CD14-positive monocyte (primary cell): ENCODE measurements around the gene KIF13A. TPM values are rescaled to one million over a fixed set of nuclear protein-coding genes. Genes with fewer than 3 reads are reported as not detected.

Source experiments
- DNase-seq, 3 donors: peaks; one replicate each; pipeline ENCODE4 v3.0.0-alpha.2; 2011 to 2022
- H2AFZ ChIP-seq: 2 replicates; pipeline ENCODE4 v1.6.0; 2012; ENCODE audit warnings: mild to moderate bottlenecking, low read depth, low read length, inconsistent platforms; ENCODE audit not compliant: insufficient read depth, poor library complexity, severe bottlenecking
- H3K27ac ChIP-seq, 2 donors: 1 replicate in 1 of 2; 2 replicates in 1 of 2; pipeline ENCODE4 v1.5.1; 2012 to 2013; ENCODE audit warnings: low read length in 2 of 2, control low read depth in 1 of 2, inconsistent platforms in 1 of 2, low read depth in 1 of 2, mild to moderate bottlenecking in 1 of 2
- H3K27me3 ChIP-seq, 2 donors: one replicate each; pipeline versions ENCODE4 v1.6.0 to v1.6.1; 2011 to 2013; ENCODE audit warnings: low read length in 2 of 2; ENCODE audit not compliant: control insufficient read depth in 2 of 2, insufficient read depth in 2 of 2
- H3K36me3 ChIP-seq, 2 donors: replicated peaks in 1 of 2; 1 replicate in 1 of 2; 2 replicates in 1 of 2; pipeline versions ENCODE4 v1.5.1 to v1.6.1; 2012 to 2013; ENCODE audit warnings: low read length in 2 of 2, control low read depth in 1 of 2, inconsistent platforms in 1 of 2, mild to moderate bottlenecking in 1 of 2; ENCODE audit not compliant: insufficient read depth in 2 of 2, control insufficient read depth in 1 of 2
- H3K4me1 ChIP-seq, 2 donors: 1 replicate in 1 of 2; 2 replicates in 1 of 2; pipeline versions ENCODE4 v1.5.1 to v1.6.1; 2012 to 2013; ENCODE audit warnings: low read length in 2 of 2, control low read depth in 1 of 2, inconsistent platforms in 1 of 2, mild to moderate bottlenecking in 1 of 2, moderate library complexity in 1 of 2; ENCODE audit not compliant: insufficient read depth in 2 of 2, control insufficient read depth in 1 of 2
- H3K4me2 ChIP-seq: replicated peaks from 2 replicates; pipeline ENCODE3; 2012; ENCODE audit warnings: low read length, moderate library complexity, mild to moderate bottlenecking; ENCODE audit not compliant: poor library complexity, severe bottlenecking; ENCODE audit errors: extremely low read depth
- H3K4me3 ChIP-seq, 3 experiments: fragments of 200-600 bp in 1 of 3; sonication (generic) in 1 of 3; replicated peaks in 1 of 3; 1 replicate in 2 of 3; 2 replicates in 1 of 3; pipeline ENCODE4 v1.5.1; 2011 to 2013; ENCODE audit warnings: low read length in 3 of 3, mild to moderate bottlenecking in 3 of 3, control low read depth in 2 of 3, low read depth in 2 of 3, inconsistent platforms in 1 of 3, moderate library complexity in 1 of 3
- H3K79me2 ChIP-seq: 2 replicates; pipeline ENCODE4 v1.6.0; 2012; ENCODE audit warnings: mild to moderate bottlenecking, control low read depth, inconsistent platforms, low read length, moderate library complexity; ENCODE audit not compliant: insufficient read depth
- H3K9ac ChIP-seq: 2 replicates; pipeline ENCODE4 v1.6.0; 2017; ENCODE audit warnings: low read length, mild to moderate bottlenecking; ENCODE audit not compliant: insufficient read depth, poor library complexity, severe bottlenecking
- H3K9me3 ChIP-seq, 2 donors: replicated peaks in 1 of 2; 1 replicate in 1 of 2; 2 replicates in 1 of 2; pipeline versions ENCODE4 v1.5.1 to v1.6.1; 2012 to 2013; ENCODE audit warnings: low read length in 2 of 2, control low read depth in 1 of 2; ENCODE audit not compliant: control insufficient read depth in 1 of 2, insufficient read depth in 1 of 2
- H4K20me1 ChIP-seq: 2 replicates; pipeline ENCODE4 v1.6.0; 2012; ENCODE audit warnings: mild to moderate bottlenecking, low read length, control low read depth, moderate library complexity; ENCODE audit not compliant: insufficient read depth
- H3K27ac Mint-ChIP-seq, 7 donors: one replicate each; pipeline ENCODE4 v1.8.0; 2020; ENCODE audit warnings: mild to moderate bottlenecking in 7 of 7, mixed read lengths in 7 of 7, moderate library complexity in 6 of 7, inconsistent platforms in 2 of 7
- H3K27me3 Mint-ChIP-seq, 3 donors: one replicate each; pipeline ENCODE4 v1.8.0; 2021 to 2022; ENCODE audit warnings: low read depth in 3 of 3, mild to moderate bottlenecking in 3 of 3, mixed read lengths in 3 of 3, moderate library complexity in 3 of 3, inconsistent platforms in 1 of 3
- H3K36me3 Mint-ChIP-seq, 2 donors: one replicate each; pipeline ENCODE4 v1.8.0; 2020; ENCODE audit warnings: mixed read lengths in 2 of 2, inconsistent platforms in 1 of 2, mild to moderate bottlenecking in 1 of 2
- H3K4me1 Mint-ChIP-seq: one replicate; pipeline ENCODE4 v1.8.0; 2020; ENCODE audit warnings: mild to moderate bottlenecking, mixed read lengths
- H3K4me3 Mint-ChIP-seq, 2 donors: one replicate each; pipeline ENCODE4 v1.8.0; 2020; ENCODE audit warnings: mild to moderate bottlenecking in 2 of 2, mixed read lengths in 2 of 2, moderate library complexity in 1 of 2
- H3K9me3 Mint-ChIP-seq, 7 donors: one replicate each; pipeline ENCODE4 v1.8.0; 2020 to 2022; ENCODE audit warnings: mixed read lengths in 7 of 7, mild to moderate bottlenecking in 6 of 7, moderate library complexity in 6 of 7, inconsistent platforms in 2 of 7
- CTCF ChIP-seq: fragments of 200-600 bp; IDR thresholded peaks from one replicate; pipeline ENCODE4 v1.8.0; 2022; ENCODE audit warnings: antibody characterized with exemption, mild to moderate bottlenecking
- WGBS: methylation state at CpG from one replicate; pipeline ENCODE4 v1.1.5; 2013; ENCODE audit warnings: missing lambda C conversion rate; ENCODE audit not compliant: insufficient coverage; 5-methylcytosine and 5-hydroxymethylcytosine counted together
- intact Hi-C, 2 donors: fragments of 100-400 bp; cut with micrococcal nuclease; formaldehyde crosslinking; loops; one replicate each; pipeline versions ENCODE4 v1.15.0 to v1.15.1; 2023
- polyA plus RNA-seq, 3 donors: library from polyadenylated mRNA; depleted of rRNA in 1 of 3; unstranded in 2 of 3; stranded (reverse) in 1 of 3; fragments of 300-500 nt in 2 of 3; fragments of >200 nt in 1 of 3; fragmentation: Illumina TruSeq in 2 of 3; gene quantifications; 1 replicate in 2 of 3; 2 replicates in 1 of 3; pipeline ENCODE4 v1.2.3, GENCODE V29; 2012 to 2021

Gene KIF13A
- polyA plus RNA-seq, 3 donors, result 2.9 to 28.4 (median 6.0) TPM

GRCh38 chr6:17884498-17885478, 102.6 kb downstream of the KIF13A start:
- Histone ChIP-seq H3K36me3 (peaks cover 0 to 3% of the 10 kb centered on the region in 2 donors), H3K4me2 (peak overlapping the region; percentile 75), H2AFZ (no peak overlapping the region), H3K9ac (peak overlapping the region; percentile 53), H3K4me3 (peak overlapping the region in 2 of 3 experiments; percentile 19 to 62), H4K20me1 (peaks cover 29% of the 10 kb centered on the region), H3K27me3 (no peaks in the 10 kb centered on the region), H3K79me2 (peaks cover 53% of the 10 kb centered on the region), H3K4me1 (peaks cover 56 to 70% of the 10 kb centered on the region in 2 donors), H3K9me3 (no peaks in the 10 kb centered on the region), H3K27ac (peak overlapping the region in 1 of 2 donors; percentile 82)
- Mint-ChIP-seq H3K27me3 (no peaks in the 10 kb centered on the region), H3K36me3 (peaks cover 7 to 18% of the 10 kb centered on the region in 2 donors), H3K4me1 (peaks cover 64% of the 10 kb centered on the region), H3K27ac (peak overlapping the region; percentile 89 to 97 (median 96)), H3K4me3 (peak overlapping the region; percentile 54 to 84), H3K9me3 (no peaks in the 10 kb centered on the region)
- TF ChIP-seq CTCF, result no peak
- peak; percentile 46 to 69 (median 66) for DNase-seq
- WGBS, result 0% methylated on average over 1 of the region's 4 CpGs
- intact Hi-C loops, result loop anchor here in 1 of 2 donors (10.0 kb wide), 2 partner anchors 50 to 100 kb away; partner anchors contain the start of gene KIF13A

- WGBS, result no CpG with 5 or more reads among the region's 2 CpGs
- no peak for TF ChIP-seq CTCF
- Mint-ChIP-seq H3K4me1 (peaks cover 69% of the 10 kb centered on the region), H3K36me3 (peaks cover 1 to 14% of the 10 kb centered on the region in 2 donors), H3K9me3 (no peaks in the 10 kb centered on the region), H3K4me3 (peak overlapping the region in 1 of 2 donors; percentile 84), H3K27ac (peak overlapping the region; percentile 89 to 97 (median 96)), H3K27me3 (no peaks in the 10 kb centered on the region)
- H3K9ac ChIP-seq, result no peak overlapping the region
- H3K79me2 ChIP-seq, result peaks cover 50% of the 10 kb centered on the region
- peaks cover 38% of the 10 kb centered on the region for H4K20me1 ChIP-seq
- H3K9me3 ChIP-seq, result no peaks in the 10 kb centered on the region
- H3K4me2 ChIP-seq, result peak overlapping the region; percentile 75
- peak in 2 of 3 donors; percentile 19 to 33 for DNase-seq
- H3K36me3 ChIP-seq, result peaks cover 0 to 3% of the 10 kb centered on the region in 2 donors
- peaks cover 56 to 75% of the 10 kb centered on the region in 2 donors for H3K4me1 ChIP-seq
- H3K4me3 ChIP-seq, result peak overlapping the region in 2 of 3 experiments; percentile 19 to 62
- no peaks in the 10 kb centered on the region for H3K27me3 ChIP-seq
- peak overlapping the region; percentile 24 to 82 for H3K27ac ChIP-seq
- H2AFZ ChIP-seq, result no peak overlapping the region
- intact Hi-C loops, result loop anchor here in 1 of 2 donors (10.0 kb wide), 2 partner anchors 51 to 101 kb away; partner anchors contain the start of gene KIF13A
These were observed 103.6 kb downstream of the KIF13A start for GRCh38 chr6:17883665-17884497.
